ENCODE measurements around the gene SKAP1.
"Not testable (repeated sequence)": the region's sequence is repeated elsewhere in the genome, so short reads cannot be mapped to it uniquely, and the experiment has no call there.

Gene SKAP1

GRCh38 chr17:48373130-48373830 is 56.7 kb downstream of the SKAP1 start:
- no peak for DNase-seq (ENCODE audit: low read depth in 2 of 2)

- DNase-seq (ENCODE audit: low read depth in 2 of 2), result not testable (repeated sequence)
These were observed 61.0 kb downstream of the SKAP1 start for GRCh38 chr17:48368967-48369366.

- DNase-seq (ENCODE audit: low read depth in 2 of 2), result no peak
These were observed 61.6 kb downstream of the SKAP1 start for GRCh38 chr17:48368352-48368908.

GRCh38 chr17:48363161-48363560 is 66.9 kb downstream of the SKAP1 start:
- DNase-seq (ENCODE audit: low read depth in 2 of 2), result no peak

GRCh38 chr17:48360861-48361633 is 69.0 kb downstream of the SKAP1 start:
- not testable (repeated sequence) for DNase-seq (ENCODE audit: low read depth in 2 of 2)

GRCh38 chr17:48357779-48358602 is 72.0 kb downstream of the SKAP1 start:
- no peak for DNase-seq (ENCODE audit: low read depth in 2 of 2)

- DNase-seq (ENCODE audit: low read depth in 2 of 2), result no peak
These were observed 73.1 kb downstream of the SKAP1 start for GRCh38 chr17:48356866-48357265.

DNA sequence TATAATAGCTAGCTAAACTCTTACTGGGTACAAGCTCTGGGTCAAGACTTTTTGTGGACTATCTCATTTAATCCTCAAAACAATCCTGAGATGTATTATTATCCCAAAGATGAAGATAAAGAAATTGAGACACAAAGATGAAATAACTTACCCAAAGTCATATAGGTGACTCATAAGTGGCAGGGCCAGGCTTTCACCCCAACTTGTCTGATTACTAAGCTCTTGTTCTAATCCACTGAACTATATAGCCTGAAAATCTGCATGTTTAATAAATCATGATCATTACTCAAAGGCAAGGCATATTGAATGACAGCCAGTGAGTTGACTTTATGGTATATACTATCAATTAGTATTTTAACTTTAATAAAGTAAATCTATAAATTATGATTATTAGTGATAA is 77.4 kb downstream of the SKAP1 start:
- DNase-seq (ENCODE audit: low read depth in 2 of 2), result no peak

- no peak for DNase-seq (ENCODE audit: low read depth in 2 of 2)
These were observed 78.1 kb downstream of the SKAP1 start for GRCh38 chr17:48351911-48352332.

GRCh38 chr17:48348352-48348751 is 81.7 kb downstream of the SKAP1 start:
- DNase-seq (ENCODE audit: low read depth in 2 of 2), result no peak

- DNase-seq (ENCODE audit: low read depth in 2 of 2), result no peak
These were observed 82.8 kb downstream of the SKAP1 start for GRCh38 chr17:48347177-48347576.

- DNase-seq (ENCODE audit: low read depth in 2 of 2), result no peak
These were observed 85.8 kb downstream of the SKAP1 start for GRCh38 chr17:48344251-48344650.

GRCh38 chr17:48340916-48341315 is 89.1 kb downstream of the SKAP1 start:
- no peak for DNase-seq (ENCODE audit: low read depth in 2 of 2)

- no peak for DNase-seq (ENCODE audit: low read depth in 2 of 2)
These were observed 91.3 kb downstream of the SKAP1 start for GRCh38 chr17:48338720-48339119.

- DNase-seq (ENCODE audit: low read depth in 2 of 2), result not testable (repeated sequence)
These were observed 92.1 kb downstream of the SKAP1 start for GRCh38 chr17:48337903-48338302.

DNA sequence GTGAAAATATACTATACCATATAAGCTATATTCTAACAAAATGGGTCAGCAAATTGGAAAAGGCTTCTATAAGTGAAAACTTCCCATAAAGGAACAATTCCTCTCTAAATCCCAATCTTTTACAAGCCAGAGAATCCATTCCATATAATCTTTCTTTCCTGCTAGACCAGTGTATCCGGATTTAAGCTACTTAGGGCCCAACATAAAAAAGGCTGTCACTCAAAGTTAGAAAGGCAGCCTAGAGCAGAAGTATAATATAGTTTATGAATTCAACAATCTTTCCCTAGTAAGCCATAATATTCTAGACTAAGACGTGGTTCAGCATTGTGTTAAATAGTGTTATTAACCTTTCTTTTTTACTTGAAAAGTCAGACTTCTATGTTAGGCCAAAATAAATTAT is 93.0 kb downstream of the SKAP1 start:
- no peak for DNase-seq (ENCODE audit: low read depth in 2 of 2)

GRCh38 chr17:48335858-48336500 is 94.0 kb downstream of the SKAP1 start:
- DNase-seq (ENCODE audit: low read depth in 2 of 2), result no peak

DNA sequence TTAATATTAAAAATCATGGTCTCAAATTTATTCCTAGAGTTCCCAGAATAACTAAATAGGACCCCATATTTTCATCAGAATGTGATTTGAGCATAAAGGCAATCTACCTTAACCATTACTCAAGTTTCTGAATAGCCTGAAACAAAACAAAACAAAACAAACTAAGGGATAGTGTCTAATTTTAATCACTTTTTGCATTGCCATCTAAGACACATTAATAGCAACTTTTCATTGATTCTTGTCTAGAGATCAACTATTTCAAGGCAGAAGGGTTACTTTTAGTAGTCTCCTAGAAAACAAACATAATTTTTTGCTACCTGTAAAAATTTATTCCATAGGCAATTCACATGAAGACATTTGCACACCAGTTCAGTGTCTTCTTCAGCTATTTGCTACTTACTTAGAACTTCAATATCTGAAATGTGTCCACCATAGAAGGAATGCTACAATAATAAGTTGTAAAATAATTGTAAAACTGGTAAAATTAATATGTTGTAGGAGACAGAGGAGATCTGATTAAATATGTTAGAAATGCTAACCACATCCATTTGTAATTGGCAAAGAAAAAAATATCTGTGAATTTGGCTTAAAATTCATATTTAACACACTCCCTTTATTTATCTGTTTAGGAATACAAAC is 94.7 kb downstream of the SKAP1 start:
- no peak for DNase-seq (ENCODE audit: low read depth in 2 of 2)

DNA sequence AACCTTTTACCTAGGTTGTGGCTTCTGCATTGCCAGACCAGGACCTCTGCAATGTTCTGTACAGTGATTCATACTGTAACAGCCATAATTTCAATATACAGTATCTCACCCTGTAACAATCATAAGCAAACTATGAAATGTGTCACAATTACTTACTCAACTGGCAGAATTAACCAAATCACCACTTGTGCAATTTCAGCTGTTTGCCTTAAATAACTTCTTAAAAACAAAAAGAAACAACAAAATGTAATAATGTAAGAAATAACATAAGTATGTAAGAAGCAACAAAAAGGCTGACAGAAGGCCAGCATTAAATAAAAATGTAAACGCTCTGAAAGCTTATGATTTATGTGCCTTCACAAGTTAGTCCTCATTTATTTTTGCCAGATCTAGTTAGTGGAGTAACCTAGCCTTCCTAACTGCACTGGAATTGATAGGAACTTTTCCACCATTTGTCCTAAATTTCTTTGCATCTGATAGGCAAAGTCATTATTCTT is 96.9 kb downstream of the SKAP1 start:
- no peak for DNase-seq (ENCODE audit: low read depth in 2 of 2)

- no peak for DNase-seq (ENCODE audit: low read depth in 2 of 2)
These were observed 99.1 kb downstream of the SKAP1 start for GRCh38 chr17:48330887-48331286.

GRCh38 chr17:48330421-48330820 is 99.6 kb downstream of the SKAP1 start:
- DNase-seq (ENCODE audit: low read depth in 2 of 2), result no peak

Data from stimulated activated CD4-positive, alpha-beta T cell treated with anti-CD3 and anti-CD28 coated beads, Interleukin-4, amount 100 ng/mL, for 48 hours (primary cell).